Mesothelial cell of epicardium (in vitro differentiated cells): ENCODE measurements around the gene C20orf202. TPM values are rescaled to one million over a fixed set of nuclear protein-coding genes. Genes with fewer than 3 reads are reported as not detected.
A peak's percentile ranks its signal among the peaks of the same experiment; 100 is the strongest.
"Not testable (repeated sequence)": the region's sequence is repeated elsewhere in the genome, so short reads cannot be mapped to it uniquely, and the experiment has no call there.

Source experiments
- DNase-seq, 2 experiments: peaks; one replicate each; pipeline ENCODE4 v3.0.0; 2021; ENCODE audit warnings: low spot score in 2 of 2; ENCODE audit not compliant: unreplicated experiment in 2 of 2
- H3K27ac Mint-ChIP-seq: 2 replicates; pipeline ENCODE4 v1.8.0; 2021; ENCODE audit warnings: mixed read lengths
- H3K27me3 Mint-ChIP-seq: 2 replicates; pipeline ENCODE4 v1.8.0; 2021; ENCODE audit warnings: low read depth, mixed read lengths
- H3K36me3 Mint-ChIP-seq: 2 replicates; pipeline ENCODE4 v1.8.0; 2021; ENCODE audit warnings: mixed read lengths
- H3K4me1 Mint-ChIP-seq: 2 replicates; pipeline ENCODE4 v1.8.0; 2021; ENCODE audit warnings: mixed read lengths
- H3K4me3 Mint-ChIP-seq: 2 replicates; pipeline ENCODE4 v1.8.0; 2021; ENCODE audit warnings: mild to moderate bottlenecking, moderate library complexity, mixed read lengths
- H3K9me3 Mint-ChIP-seq: 2 replicates; pipeline ENCODE4 v1.8.0; 2021; ENCODE audit warnings: mixed read lengths
- total RNA-seq: library from RNA; stranded (reverse); gene quantifications from 3 replicates; pipeline ENCODE4 v1.2.1, GENCODE V29; 2021
- TF ChIP-seq, protein P1 (sequence below): fragments of 200-600 bp; sonication (generic); IDR thresholded peaks from one replicate; pipeline ENCODE4 v1.5.0; 2021; ENCODE audit warnings: antibody characterized with exemption; ENCODE audit not compliant: unreplicated experiment

The C20orf202 gene
- total RNA-seq, 1 donor from 2014 or later: 0.22 TPM

DNA sequence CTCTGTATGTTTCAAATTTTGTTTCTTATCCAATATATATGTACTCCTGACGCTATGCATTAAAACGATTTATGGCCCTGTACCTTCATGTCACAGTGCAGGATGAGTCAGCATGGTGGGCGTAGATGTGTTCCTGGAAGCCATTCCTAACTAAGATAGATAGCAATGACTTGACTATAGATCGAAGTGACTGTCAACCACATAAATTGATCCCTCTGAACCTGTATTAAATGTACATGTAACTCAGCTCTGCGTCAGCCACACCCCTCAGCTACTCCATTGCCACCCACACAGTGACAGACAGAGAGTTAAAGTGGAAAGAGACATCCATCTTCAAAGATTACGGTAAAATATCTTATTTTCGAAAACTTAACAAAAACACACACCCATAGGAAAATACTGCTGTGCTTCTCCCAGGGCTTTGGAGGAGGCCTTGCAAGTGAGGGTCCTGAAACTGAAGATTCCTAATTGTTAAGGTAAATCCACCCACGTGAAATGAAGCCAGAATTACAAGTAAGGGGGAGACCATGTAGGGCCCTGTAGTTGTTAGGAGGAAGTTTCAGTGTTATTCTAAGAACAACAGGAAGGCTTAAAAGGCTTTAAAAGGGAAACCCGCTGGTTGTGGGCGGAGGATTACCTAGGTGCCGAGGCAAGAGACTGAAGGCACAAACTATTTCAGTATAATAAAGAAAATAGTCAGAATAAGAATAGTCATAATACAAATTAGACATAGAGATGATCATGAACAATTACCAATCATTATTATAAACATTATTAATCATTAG, 12.3 kb downstream of the C20orf202 start:
- H3K36me3 Mint-ChIP-seq: no peaks in the 10 kb centered on the region
- DNase-seq: no peak
- no peak overlapping the region for H3K27ac Mint-ChIP-seq
- peaks cover 4% of the 10 kb centered on the region for H3K9me3 Mint-ChIP-seq
- TF ChIP-seq, protein P1, sequence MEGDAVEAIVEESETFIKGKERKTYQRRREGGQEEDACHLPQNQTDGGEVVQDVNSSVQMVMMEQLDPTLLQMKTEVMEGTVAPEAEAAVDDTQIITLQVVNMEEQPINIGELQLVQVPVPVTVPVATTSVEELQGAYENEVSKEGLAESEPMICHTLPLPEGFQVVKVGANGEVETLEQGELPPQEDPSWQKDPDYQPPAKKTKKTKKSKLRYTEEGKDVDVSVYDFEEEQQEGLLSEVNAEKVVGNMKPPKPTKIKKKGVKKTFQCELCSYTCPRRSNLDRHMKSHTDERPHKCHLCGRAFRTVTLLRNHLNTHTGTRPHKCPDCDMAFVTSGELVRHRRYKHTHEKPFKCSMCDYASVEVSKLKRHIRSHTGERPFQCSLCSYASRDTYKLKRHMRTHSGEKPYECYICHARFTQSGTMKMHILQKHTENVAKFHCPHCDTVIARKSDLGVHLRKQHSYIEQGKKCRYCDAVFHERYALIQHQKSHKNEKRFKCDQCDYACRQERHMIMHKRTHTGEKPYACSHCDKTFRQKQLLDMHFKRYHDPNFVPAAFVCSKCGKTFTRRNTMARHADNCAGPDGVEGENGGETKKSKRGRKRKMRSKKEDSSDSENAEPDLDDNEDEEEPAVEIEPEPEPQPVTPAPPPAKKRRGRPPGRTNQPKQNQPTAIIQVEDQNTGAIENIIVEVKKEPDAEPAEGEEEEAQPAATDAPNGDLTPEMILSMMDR: no peak
- no peaks in the 10 kb centered on the region for H3K4me1 Mint-ChIP-seq
- no peak overlapping the region for H3K4me3 Mint-ChIP-seq
- peaks cover 70% of the 10 kb centered on the region for H3K27me3 Mint-ChIP-seq

DNA sequence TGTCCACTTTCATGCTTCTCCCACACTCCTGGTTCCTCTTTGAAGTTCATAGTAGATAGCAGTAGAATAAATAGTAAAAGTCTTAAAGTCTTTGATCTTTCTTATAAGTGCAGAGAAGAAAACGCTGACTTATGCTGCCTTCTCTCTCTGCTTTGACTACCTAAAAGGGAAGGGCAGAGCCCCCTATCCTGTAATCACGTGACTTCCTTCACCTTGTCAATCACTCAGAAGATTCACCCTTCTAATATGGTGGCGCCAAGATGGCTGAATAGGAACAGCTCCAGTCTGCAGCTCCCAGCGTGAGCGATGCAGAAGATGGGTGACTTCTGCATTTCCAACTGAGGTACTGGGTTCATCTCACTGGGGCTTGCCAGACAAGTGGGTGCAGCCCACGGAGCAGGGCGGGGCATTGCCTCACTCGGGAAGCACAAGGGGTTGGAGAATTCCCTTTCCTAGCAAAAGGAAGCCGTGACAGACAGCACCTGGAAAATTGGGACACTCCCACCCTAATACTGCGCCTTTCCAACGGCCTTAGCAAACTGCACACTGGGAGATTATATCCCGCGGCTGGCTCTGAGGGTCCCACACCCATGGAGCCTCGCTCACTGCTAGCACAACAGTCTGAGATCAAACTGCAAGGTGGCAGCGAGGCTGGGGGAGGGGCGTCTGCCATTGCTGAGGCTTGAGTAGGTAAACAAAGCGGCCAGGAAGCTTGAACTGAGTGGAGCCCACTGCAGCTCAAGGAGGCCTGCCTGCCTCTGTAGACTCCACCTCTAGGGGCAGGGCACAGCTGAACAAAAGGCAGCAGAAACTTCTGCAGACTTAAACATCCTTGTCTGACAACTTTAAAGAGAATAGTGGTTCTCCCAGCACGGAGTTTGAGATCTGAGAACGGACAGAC, 13.5 kb downstream of the C20orf202 start:
- H3K4me3 Mint-ChIP-seq, H3K27ac Mint-ChIP-seq: not testable (repeated sequence)
- H3K27me3 Mint-ChIP-seq: peaks cover 72% of the 10 kb centered on the region

GRCh38 chr20:1222750-1223149, 19.5 kb downstream of the C20orf202 start:
- H3K27ac Mint-ChIP-seq, H3K9me3 Mint-ChIP-seq, DNase-seq, H3K36me3 Mint-ChIP-seq, H3K4me1 Mint-ChIP-seq, H3K4me3 Mint-ChIP-seq: not testable (repeated sequence)
- peaks cover 61% of the 10 kb centered on the region for H3K27me3 Mint-ChIP-seq

More for the DNA sequence above, 13.5 kb downstream of the C20orf202 start:
- not testable (repeated sequence) for H3K4me1 Mint-ChIP-seq, H3K9me3 Mint-ChIP-seq, DNase-seq, H3K36me3 Mint-ChIP-seq

DNA sequence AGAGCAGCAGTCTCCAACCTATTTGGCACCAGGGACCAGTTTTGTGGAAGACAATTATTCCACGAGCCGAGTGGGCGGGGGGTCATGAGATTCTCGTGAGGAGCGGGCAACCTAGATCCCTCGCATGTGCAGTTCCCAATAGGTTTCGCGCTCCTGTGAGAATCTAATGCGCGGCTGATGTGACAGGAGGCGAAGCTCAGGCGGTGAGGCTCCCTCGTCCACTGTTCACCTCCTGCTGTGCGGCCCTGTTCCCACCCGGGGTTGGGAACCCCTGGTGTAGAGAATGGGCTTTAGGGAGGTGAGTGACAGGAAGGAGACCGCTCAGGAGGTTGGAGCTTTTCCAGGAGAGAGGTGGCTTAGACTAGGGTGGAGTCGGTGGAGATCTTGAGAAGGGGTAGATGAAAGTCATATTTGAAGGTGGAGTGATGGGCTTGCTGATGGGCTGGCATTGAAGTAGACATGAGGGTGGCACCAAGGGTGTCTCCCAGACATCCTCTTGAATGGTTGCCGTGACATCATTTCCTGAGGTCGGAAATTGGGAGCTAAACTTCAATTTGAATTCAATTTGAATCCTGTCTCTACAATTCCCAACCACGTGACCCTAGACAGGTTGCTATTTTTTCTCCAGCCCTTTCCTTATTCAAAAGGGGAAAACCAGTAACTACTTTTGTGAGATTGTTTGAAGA, 21.1 kb downstream of the C20orf202 start:
- H3K9me3 Mint-ChIP-seq: no peaks in the 10 kb centered on the region

DNA sequence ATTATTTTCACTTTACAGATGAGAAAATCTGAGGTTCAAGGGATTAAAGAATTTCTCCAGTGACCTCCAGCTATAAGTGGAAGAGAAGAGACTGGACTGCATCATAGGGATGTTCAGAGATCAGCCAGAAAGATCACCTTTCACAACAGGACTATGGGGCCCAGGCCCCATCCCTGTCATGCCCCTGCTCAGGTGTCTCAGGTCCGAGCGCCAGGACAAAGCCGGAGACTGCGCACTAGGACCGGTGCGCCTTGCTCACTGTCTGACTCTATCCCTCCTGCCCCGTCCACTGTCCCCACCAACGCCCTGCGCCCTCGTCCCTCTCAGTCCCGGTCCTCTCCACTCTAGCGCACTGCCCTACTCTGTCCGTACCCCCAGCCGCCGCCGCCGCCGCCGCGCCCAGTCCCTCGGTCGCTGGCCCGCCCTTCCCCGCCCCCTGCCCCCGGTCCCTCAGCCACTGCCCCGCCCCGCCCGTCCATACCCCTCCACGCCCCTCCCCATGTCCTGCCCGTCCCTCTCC, 22.1 kb downstream of the C20orf202 start:
- no peaks in the 10 kb centered on the region for H3K36me3 Mint-ChIP-seq
- H3K27ac Mint-ChIP-seq: peak overlapping the region; percentile 30
- no peaks in the 10 kb centered on the region for H3K9me3 Mint-ChIP-seq
- DNase-seq: no peak
- peak overlapping the region; percentile 69 for H3K4me3 Mint-ChIP-seq
- TF ChIP-seq, protein P1: no peak
- peaks cover 2% of the 10 kb centered on the region for H3K4me1 Mint-ChIP-seq
- peaks cover 58% of the 10 kb centered on the region for H3K27me3 Mint-ChIP-seq

More for the DNA sequence above, 21.1 kb downstream of the C20orf202 start:
- TF ChIP-seq, protein P1: no peak
- Mint-ChIP-seq H3K27me3 (peaks cover 60% of the 10 kb centered on the region), H3K4me3 (no peak overlapping the region), H3K27ac (no peak overlapping the region), H3K4me1 (peaks cover 2% of the 10 kb centered on the region), H3K36me3 (no peaks in the 10 kb centered on the region)
- no peak for DNase-seq
